ENCODE measurements around the gene UST.

DNA sequence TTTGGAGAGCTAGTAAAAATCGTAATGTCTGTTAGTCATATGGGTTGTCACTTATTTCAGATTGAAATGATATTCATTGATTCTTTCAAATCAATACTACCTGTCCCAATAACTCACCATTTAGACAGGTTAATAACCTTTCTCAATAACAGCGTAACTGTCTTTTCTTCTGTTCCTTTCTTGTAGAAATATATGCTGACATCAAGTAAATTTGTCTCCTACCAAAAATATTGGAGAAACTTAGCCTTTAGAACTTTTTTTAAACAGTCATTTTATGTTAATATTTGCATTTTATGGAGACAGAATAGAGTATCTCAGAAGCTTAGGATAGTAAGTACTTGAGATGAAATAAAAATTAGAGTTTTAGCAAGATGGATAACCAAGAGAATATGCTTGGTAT is 278.2 kb downstream of the UST start:
- TF ChIP-seq, protein P1, sequence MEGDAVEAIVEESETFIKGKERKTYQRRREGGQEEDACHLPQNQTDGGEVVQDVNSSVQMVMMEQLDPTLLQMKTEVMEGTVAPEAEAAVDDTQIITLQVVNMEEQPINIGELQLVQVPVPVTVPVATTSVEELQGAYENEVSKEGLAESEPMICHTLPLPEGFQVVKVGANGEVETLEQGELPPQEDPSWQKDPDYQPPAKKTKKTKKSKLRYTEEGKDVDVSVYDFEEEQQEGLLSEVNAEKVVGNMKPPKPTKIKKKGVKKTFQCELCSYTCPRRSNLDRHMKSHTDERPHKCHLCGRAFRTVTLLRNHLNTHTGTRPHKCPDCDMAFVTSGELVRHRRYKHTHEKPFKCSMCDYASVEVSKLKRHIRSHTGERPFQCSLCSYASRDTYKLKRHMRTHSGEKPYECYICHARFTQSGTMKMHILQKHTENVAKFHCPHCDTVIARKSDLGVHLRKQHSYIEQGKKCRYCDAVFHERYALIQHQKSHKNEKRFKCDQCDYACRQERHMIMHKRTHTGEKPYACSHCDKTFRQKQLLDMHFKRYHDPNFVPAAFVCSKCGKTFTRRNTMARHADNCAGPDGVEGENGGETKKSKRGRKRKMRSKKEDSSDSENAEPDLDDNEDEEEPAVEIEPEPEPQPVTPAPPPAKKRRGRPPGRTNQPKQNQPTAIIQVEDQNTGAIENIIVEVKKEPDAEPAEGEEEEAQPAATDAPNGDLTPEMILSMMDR (IDR thresholded peaks at IDR 0.05) = no peak
- TF ChIP-seq EZH2 (IDR thresholded peaks at IDR 0.05) (no peak), EZH2phosphoT487 (IDR thresholded peaks at IDR 0.05) (no peak)
